H1 (cell line): Measurements from ENCODE around the gene SMAD6. TPM values are rescaled to one million over a fixed set of nuclear protein-coding genes. Genes with fewer than 3 reads are reported as not detected.

Experiments
- CTCF ChIA-PET: fragments of 300-600 bp; sonication (Branson Sonifier 250); formaldehyde crosslinking; loops from one replicate; lab custom pipeline; 2021; ENCODE audit not compliant: partially characterized antibody; lab: Charles Lee
- POLR2A ChIA-PET: fragments of 300-600 bp; sonication (Branson Sonifier 250); formaldehyde crosslinking; loops from one replicate; lab custom pipeline; 2021; ENCODE audit warnings: inconsistent platforms; ENCODE audit not compliant: partially characterized antibody; lab: Charles Lee
- DNase-seq, 2 experiments: peaks; one replicate each; pipeline versions ENCODE4 v3.0.0 to v3.0.0-alpha.2; 2010 to 2022; ENCODE audit warnings: low spot score in 2 of 2, low read depth in 1 of 2, mixed read lengths in 1 of 2
- FAIRE-seq: peaks from 2 replicates; lab custom pipeline; 2011; peaks lifted over from hg19 to GRCh38; lab: Jason Lieb, UNC
- H2AFZ ChIP-seq: 2 replicates; pipeline ENCODE4 v1.8.1; 2012; ENCODE audit warnings: low read length, inconsistent platforms
- H2AK5ac ChIP-seq: 2 replicates; pipeline ENCODE4 v1.6.1; 2013; ENCODE audit warnings: low read depth, low read length
- H2BK120ac ChIP-seq: replicated peaks from 2 replicates; pipeline ENCODE3; 2013; ENCODE audit warnings: low read depth, low read length, inconsistent platforms
- H2BK12ac ChIP-seq: 2 replicates; pipeline ENCODE4 v1.6.1; 2013; ENCODE audit warnings: low read depth, low read length
- H2BK15ac ChIP-seq: 2 replicates; pipeline ENCODE4 v1.6.1; 2013; ENCODE audit warnings: low read length
- H2BK20ac ChIP-seq: 2 replicates; pipeline ENCODE4 v1.6.1; 2013; ENCODE audit warnings: low read length
- H2BK5ac ChIP-seq: 2 replicates; pipeline ENCODE4 v1.6.1; 2013; ENCODE audit warnings: low read depth, low read length
- H3K14ac ChIP-seq: 2 replicates; pipeline ENCODE4 v1.6.1; 2013; ENCODE audit warnings: inconsistent platforms; ENCODE audit not compliant: insufficient read length
- H3K18ac ChIP-seq: 2 replicates; pipeline ENCODE4 v1.6.1; 2013; ENCODE audit warnings: low read length; ENCODE audit errors: extremely low read depth
- H3K23ac ChIP-seq: 2 replicates; pipeline ENCODE4 v1.6.1; 2013; ENCODE audit warnings: inconsistent platforms; ENCODE audit not compliant: insufficient read length
- H3K23me2 ChIP-seq: 2 replicates; pipeline ENCODE4 v1.6.1; 2013; ENCODE audit warnings: low read depth, low read length
- H3K27ac ChIP-seq: 2 replicates; pipeline ENCODE4 v1.6.1; 2011; ENCODE audit warnings: low read depth, low read length, inconsistent platforms
- H3K27me3 ChIP-seq, 4 experiments: replicated peaks in 1 of 4; 1 replicate in 1 of 4; 2 replicates in 3 of 4; pipeline versions ENCODE4 v1.6.1 to v1.8.1; 2011 to 2013; ENCODE audit warnings: low read length in 3 of 4, mild to moderate bottlenecking in 3 of 4, inconsistent platforms in 2 of 4, mixed read lengths in 2 of 4, moderate library complexity in 1 of 4; ENCODE audit not compliant: control insufficient read depth in 3 of 4, insufficient read depth in 3 of 4; ENCODE audit errors: extremely low read depth in 1 of 4
- H3K36me3 ChIP-seq, 4 experiments: 2 replicates each; pipeline versions ENCODE4 v1.6.1 to v1.8.1; 2011 to 2013; ENCODE audit warnings: mild to moderate bottlenecking in 4 of 4, low read length in 3 of 4, moderate library complexity in 2 of 4, control low read depth in 1 of 4, inconsistent platforms in 1 of 4; ENCODE audit not compliant: insufficient read depth in 4 of 4, control insufficient read depth in 2 of 4
- H3K4ac ChIP-seq: replicated peaks from 2 replicates; pipeline ENCODE3; 2013; ENCODE audit warnings: low read length, low read depth, mixed read lengths, inconsistent platforms; ENCODE audit not compliant: insufficient read length
- H3K4me1 ChIP-seq, 4 experiments: replicated peaks in 1 of 4; 1 replicate in 1 of 4; 2 replicates in 3 of 4; pipeline versions ENCODE4 v1.6.1 to v1.8.1; 2011 to 2013; ENCODE audit warnings: low read length in 3 of 4, inconsistent platforms in 2 of 4, mixed read lengths in 1 of 4; ENCODE audit not compliant: insufficient read depth in 4 of 4, control insufficient read depth in 3 of 4
- H3K4me2 ChIP-seq, 2 experiments: 2 replicates each; pipeline versions ENCODE4 v1.6.1 to v1.8.1; 2011 to 2013; ENCODE audit warnings: low read depth in 2 of 2, low read length in 2 of 2, control low read depth in 1 of 2, inconsistent platforms in 1 of 2, mild to moderate bottlenecking in 1 of 2; ENCODE audit not compliant: insufficient read depth in 1 of 2
- H3K4me3 ChIP-seq, 4 experiments: fragments of 200-600, 300-600 bp in 1 of 4; sonication (generic), shearing (Covaris generic), sonication (Bioruptor Twin) in 1 of 4; 2 replicates each; pipeline versions ENCODE4 v1.5.1 to v1.8.1; 2011 to 2016; ENCODE audit warnings: low read length in 4 of 4, low read depth in 3 of 4, control low read depth in 2 of 4, inconsistent platforms in 2 of 4, mild to moderate bottlenecking in 2 of 4, mixed read lengths in 1 of 4, moderate library complexity in 1 of 4; ENCODE audit not compliant: insufficient read depth in 2 of 4; ENCODE audit errors: extremely low read depth in 1 of 4
- H3K56ac ChIP-seq: replicated peaks from 2 replicates; pipeline ENCODE3; 2013; ENCODE audit warnings: low read depth, mild to moderate bottlenecking, mixed read lengths, low read length, inconsistent platforms; ENCODE audit not compliant: insufficient read length
- H3K79me1 ChIP-seq: 2 replicates; pipeline ENCODE4 v1.6.1; 2013; ENCODE audit warnings: low read depth, low read length, control low read depth
- H3K79me2 ChIP-seq, 2 experiments: 2 replicates each; pipeline versions ENCODE4 v1.6.1 to v1.8.1; 2012 to 2013; ENCODE audit warnings: low read length in 2 of 2, mild to moderate bottlenecking in 2 of 2, inconsistent platforms in 1 of 2; ENCODE audit not compliant: insufficient read depth in 2 of 2, control insufficient read depth in 1 of 2
- H3K9ac ChIP-seq, 4 experiments: replicated peaks in 1 of 4; 1 replicate in 1 of 4; 2 replicates in 3 of 4; pipeline versions ENCODE4 v1.6.1 to v1.8.1; 2011 to 2013; ENCODE audit warnings: low read depth in 3 of 4, low read length in 3 of 4, control low read depth in 2 of 4, mild to moderate bottlenecking in 2 of 4, moderate library complexity in 2 of 4, inconsistent platforms in 1 of 4; ENCODE audit errors: extremely low read depth in 1 of 4
- H3K9me3 ChIP-seq, 2 experiments: 2 replicates each; pipeline versions ENCODE4 v1.6.1 to v1.8.1; 2012 to 2013; ENCODE audit warnings: mild to moderate bottlenecking in 2 of 2, moderate library complexity in 2 of 2, control low read depth in 1 of 2, inconsistent platforms in 1 of 2, low read depth in 1 of 2, low read length in 1 of 2, mixed read lengths in 1 of 2; ENCODE audit not compliant: insufficient read depth in 2 of 2
- H4K20me1 ChIP-seq, 2 experiments: replicated peaks in 1 of 2; 2 replicates each; pipeline versions ENCODE3 to v1.8.1; 2011 to 2013; ENCODE audit warnings: inconsistent platforms in 2 of 2, low read length in 2 of 2, mild to moderate bottlenecking in 1 of 2; ENCODE audit not compliant: insufficient read depth in 2 of 2, control insufficient read depth in 1 of 2
- H4K5ac ChIP-seq: 2 replicates; pipeline ENCODE4 v1.6.1; 2013; ENCODE audit warnings: low read length, low read depth, mixed read lengths, inconsistent platforms; ENCODE audit not compliant: insufficient read length
- H4K8ac ChIP-seq: 2 replicates; pipeline ENCODE4 v1.8.0; 2013; ENCODE audit warnings: mild to moderate bottlenecking, moderate library complexity, low read length, inconsistent platforms; ENCODE audit not compliant: insufficient read depth; ENCODE audit errors: extremely low read depth
- H4K91ac ChIP-seq: replicated peaks from 2 replicates; pipeline ENCODE3; 2013; ENCODE audit warnings: low read length, mixed read lengths, inconsistent platforms; ENCODE audit not compliant: insufficient read length
- CBX8 ChIP-seq: fragments of 300-800, 300-1000 bp; sonication (generic); IDR thresholded peaks from 2 replicates; pipeline ENCODE4 v1.7.1; 2016; ENCODE audit warnings: low read depth, low read length, borderline replicate concordance
- CTBP2 ChIP-seq: IDR thresholded peaks from 2 replicates; pipeline ENCODE4 v1.7.0; 2011; ENCODE audit warnings: borderline replicate concordance, mild to moderate bottlenecking, moderate library complexity, mixed read lengths, low read length; ENCODE audit not compliant: insufficient read depth, insufficient read length
- EGR1 ChIP-seq: IDR thresholded peaks from 2 replicates; pipeline ENCODE4 v1.6.1; 2011; ENCODE audit warnings: low read depth, low read length, borderline replicate concordance
- EZH2 ChIP-seq: fragments of 200-600 bp; sonication (generic); IDR thresholded peaks from 2 replicates; pipeline ENCODE4 v1.7.1; 2012; ENCODE audit warnings: low read depth, mild to moderate bottlenecking, moderate library complexity, low read length, inconsistent platforms; ENCODE audit not compliant: severe bottlenecking
- RFX5 ChIP-seq: IDR thresholded peaks from 2 replicates; pipeline ENCODE4 v1.6.1; 2011; ENCODE audit warnings: low read depth, low read length, improper control_type of control experiment, borderline replicate concordance
- SP1 ChIP-seq: IDR thresholded peaks from 2 replicates; pipeline ENCODE4 v1.6.1; 2011; ENCODE audit warnings: low read depth, low read length
- TCF12 ChIP-seq: IDR thresholded peaks from 2 replicates; pipeline ENCODE4 v1.6.1; 2011; ENCODE audit warnings: low read depth, mild to moderate bottlenecking, low read length
- TEAD4 ChIP-seq: IDR thresholded peaks from 2 replicates; pipeline ENCODE4 v1.6.1; 2012; ENCODE audit warnings: low read depth, low read length, inconsistent platforms, mixed read lengths
- WGBS, 2 experiments: shearing (Covaris generic) in 1 of 2; methylation state at CpG; one replicate each; pipeline versions ENCODE4 v1.1.6 to v1.1.7; 2013 to 2015; ENCODE audit warnings: low lambda C conversion rate in 2 of 2, mixed read lengths in 2 of 2, inconsistent platforms in 1 of 2, low coverage in 1 of 2, missing lambda C conversion rate in 1 of 2; ENCODE audit not compliant: insufficient replicate concordance in 2 of 2, insufficient coverage in 1 of 2, insufficient read length in 1 of 2; ENCODE audit errors: extremely low coverage in 1 of 2, missing lambda C conversion rate in 1 of 2; 5-methylcytosine and 5-hydroxymethylcytosine counted together
- polyA plus RNA-seq, 7 experiments: library from polyadenylated mRNA; depleted of rRNA in 3 of 7; stranded (reverse) in 5 of 7; unstranded in 2 of 7; fragments of >200 nt in 5 of 7; fragments of 200-250 nt in 2 of 7; gene quantifications; 1 replicate in 5 of 7; 2 replicates in 1 of 7; 4 replicates in 1 of 7; pipeline versions ENCODE4 v1.2.1 to v1.2.3, GENCODE V29; 2011 to 2013; ENCODE audit warnings: missing spikeins in 2 of 7, mixed read lengths in 2 of 7
- total RNA-seq: library from RNA; stranded (reverse); fragmentation: NEBNext Ultra II Directional; extraction: Animal tissue kit (Norgen Biotek cat#: 25700); gene quantifications from 2 replicates; pipeline ENCODE4 v1.2.1, GENCODE V29; 2021

SMAD6 gene
- total and polyA plus RNA-seq, 2 of the 8 experiments (the other 6 are each of a cell fraction or from before 2014, with no cell fraction given): 1.8 to 7.0 TPM

DNA sequence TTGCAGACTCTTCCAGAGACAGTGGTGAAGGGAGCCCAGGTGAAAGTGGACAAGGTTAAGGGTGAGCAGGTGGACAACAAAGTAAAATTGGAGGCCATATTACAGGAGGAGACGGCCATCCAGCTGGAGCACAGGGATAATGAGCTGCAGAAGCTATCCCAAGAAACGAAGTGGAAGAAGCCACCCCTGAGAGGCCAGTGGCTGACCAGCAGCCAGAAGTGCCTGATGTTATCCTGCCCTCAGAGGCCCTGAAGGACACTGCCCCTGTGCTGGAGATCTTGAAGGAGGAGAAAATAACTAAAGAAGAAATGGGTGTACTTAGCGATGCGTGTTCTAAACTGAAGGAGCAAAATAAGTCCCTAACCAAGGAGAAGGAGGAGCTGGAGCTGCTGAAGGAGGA lies 107.6 kb downstream of the SMAD6 start:
- CTCF ChIA-PET: interaction anchor here (0.8 to 2.5 kb wide), 11 partner anchors 9 to 206 kb away, joined by 3 to 17 read pairs (median 3); no protein-coding TSS in a partner anchor
- no peak overlapping the region for H2BK20ac ChIP-seq
- H3K9me3 ChIP-seq: peaks cover 8 to 12% of the 10 kb centered on the region in 2 experiments
- no peak overlapping the region for H2AK5ac ChIP-seq
- H3K14ac ChIP-seq: no peak overlapping the region
- POLR2A ChIA-PET: no interaction called here
- no peak overlapping the region for H2BK12ac ChIP-seq
- no peak overlapping the region for H3K4ac ChIP-seq
- no peak overlapping the region for H3K18ac ChIP-seq
- no peak overlapping the region for H3K4me2 ChIP-seq
- H3K79me2 ChIP-seq: no peaks in the 10 kb centered on the region
- no peak overlapping the region for H2BK120ac ChIP-seq
- no peak overlapping the region for H3K27ac ChIP-seq
- TF ChIP-seq CBX8: no peak
- TF ChIP-seq RFX5: no peak
- TF ChIP-seq EZH2: no peak
- TF ChIP-seq TEAD4: no peak
- no peak for TF ChIP-seq EGR1
- no peak for TF ChIP-seq SP1
- TF ChIP-seq CTBP2: no peak
- TF ChIP-seq TCF12: no peak
- no peak overlapping the region for H4K5ac ChIP-seq
- H2BK5ac ChIP-seq: no peak overlapping the region
- no peaks in the 10 kb centered on the region for H3K79me1 ChIP-seq
- peaks cover 0 to 2% (median 0%) of the 10 kb centered on the region in 4 experiments; a peak in 1 of 7 replicates for H3K27me3 ChIP-seq
- H3K4me1 ChIP-seq: no peaks in the 10 kb centered on the region
- no peak overlapping the region for H2AFZ ChIP-seq
- no peak overlapping the region for H3K9ac ChIP-seq
- no peak overlapping the region for H3K4me3 ChIP-seq
- no peak overlapping the region for H4K8ac ChIP-seq
- no peak overlapping the region for H2BK15ac ChIP-seq
- WGBS, 2 experiments: 87% methylated on average over 4 of the region's 4 CpGs; no CpG with 5 or more reads in 1 of the 2 experiments
- no peak overlapping the region for H3K23ac ChIP-seq
- FAIRE-seq (no peak), DNase-seq (no peak)
- H3K56ac ChIP-seq: no peak overlapping the region
- H4K20me1 ChIP-seq: no peaks in the 10 kb centered on the region
- H4K91ac ChIP-seq: no peak overlapping the region
- no peaks in the 10 kb centered on the region for H3K36me3 ChIP-seq
- H3K23me2 ChIP-seq: no peaks in the 10 kb centered on the region
